WTC11 (cell line): ENCODE measurements around the gene NTRK1. TPM values are rescaled to one million over a fixed set of nuclear protein-coding genes. Genes with fewer than 3 reads are reported as not detected.
A peak's percentile ranks its signal among the peaks of the same experiment; 100 is the strongest.

ENCODE experiments used
- ATAC-seq: fragments of 200-7000 bp; cut with Tn5 transposase; 2 replicates; pipeline ENCODE4 v1.10.0; 2021; ENCODE audit warnings: mild to moderate bottlenecking, moderate library complexity
- CTCF ChIA-PET: fragments of 300-600 bp; sonication (Branson Sonifier 250); formaldehyde crosslinking; loops from one replicate; lab custom pipeline; 2021; ENCODE audit warnings: antibody characterized with exemption; lab: Charles Lee
- POLR2A ChIA-PET: fragments of 350-600 bp; sonication (Branson Sonifier 250); formaldehyde crosslinking; loops from one replicate; lab custom pipeline; 2021; ENCODE audit warnings: antibody characterized with exemption; lab: Charles Lee
- DNase-seq: peaks from one replicate; pipeline ENCODE4 v3.0.0; 2021; ENCODE audit warnings: low spot score
- H3K27ac Mint-ChIP-seq: 2 replicates; pipeline ENCODE4 v1.8.0; 2021; ENCODE audit warnings: mixed read lengths
- H3K27me3 Mint-ChIP-seq: 2 replicates; pipeline ENCODE4 v1.8.0; 2021; ENCODE audit warnings: low read depth, mild to moderate bottlenecking, moderate library complexity, mixed read lengths
- H3K36me3 Mint-ChIP-seq: 2 replicates; pipeline ENCODE4 v1.8.0; 2021; ENCODE audit warnings: mixed read lengths
- H3K4me1 Mint-ChIP-seq: 2 replicates; pipeline ENCODE4 v1.8.0; 2022; ENCODE audit warnings: mixed read lengths
- H3K4me3 Mint-ChIP-seq: 2 replicates; pipeline ENCODE4 v1.8.0; 2021; ENCODE audit warnings: mild to moderate bottlenecking, moderate library complexity, mixed read lengths
- H3K9me3 Mint-ChIP-seq: 2 replicates; pipeline ENCODE4 v1.8.0; 2021; ENCODE audit warnings: mixed read lengths
- ARID4B ChIP-seq: sonication (generic); formaldehyde crosslinking; IDR thresholded peaks from 2 replicates; pipeline ENCODE4 v1.8.0; 2023; ENCODE audit warnings: missing genetic modification reagents, mild to moderate bottlenecking, borderline replicate concordance
- EMX1 ChIP-seq: fragments of 250-450 bp; sonication (Bioruptor Pico); IDR thresholded peaks from 2 replicates; pipeline ENCODE4 v1.8.0; 2021; ENCODE audit warnings: mild to moderate bottlenecking
- ERG ChIP-seq: fragments of 250-450 bp; sonication (Bioruptor Pico); IDR thresholded peaks from 2 replicates; pipeline ENCODE4 v1.8.0; 2021; ENCODE audit warnings: mild to moderate bottlenecking
- HMGXB4 ChIP-seq: sonication (generic); formaldehyde crosslinking; IDR thresholded peaks from 2 replicates; pipeline ENCODE4 v1.8.1; 2023; ENCODE audit warnings: mild to moderate bottlenecking, moderate library complexity, missing genetic modification reagents
- IRF1 ChIP-seq: sonication (generic); formaldehyde crosslinking; IDR thresholded peaks from 2 replicates; pipeline ENCODE4 v1.8.0; 2023; ENCODE audit warnings: missing genetic modification reagents
- NFE2L1 ChIP-seq: sonication (generic); formaldehyde crosslinking; IDR thresholded peaks from 2 replicates; pipeline ENCODE4 v1.8.1; 2023; ENCODE audit warnings: missing genetic modification reagents
- PRDM15 ChIP-seq: sonication (generic); formaldehyde crosslinking; IDR thresholded peaks from 2 replicates; pipeline ENCODE4 v1.8.0; 2022; ENCODE audit warnings: missing genetic modification reagents
- ZNF317 ChIP-seq: sonication (generic); formaldehyde crosslinking; IDR thresholded peaks from 2 replicates; pipeline ENCODE4 v1.8.1; 2023; ENCODE audit warnings: low read depth, mild to moderate bottlenecking, moderate library complexity, missing genetic modification reagents, borderline replicate concordance
- total RNA-seq: library from RNA; stranded (reverse); gene quantifications from 3 replicates; pipeline ENCODE4 v1.2.3, GENCODE V29; 2021

Gene NTRK1
- total RNA-seq, 1 experiment from 2014 or later = 0.42 TPM

GRCh38 chr1:156865258-156865657 is 4.6 kb downstream of the NTRK1 start (continued):
- TF ChIP-seq ARID4B (CRISPR knock-in tag) = no peak

GRCh38 chr1:156865865-156866248 is 5.2 kb downstream of the NTRK1 start:
- POLR2A ChIA-PET = no interaction called here
- Mint-ChIP-seq H3K36me3 (no peaks in the 10 kb centered on the region), H3K9me3 (no peaks in the 10 kb centered on the region), H3K4me3 (no peak overlapping the region), H3K27ac (no peak overlapping the region), H3K27me3 (peaks cover 66% of the 10 kb centered on the region), H3K4me1 (peaks cover 17% of the 10 kb centered on the region)
- TF ChIP-seq ZNF317 (no peak), EMX1 (CRISPR knock-in tag) (no peak), PRDM15 (no peak)
- CTCF ChIA-PET = interaction anchor here (1.0 to 9.9 kb wide), 3 partner anchors 23 to 140 kb away, joined by 3 to 211 read pairs (median 5); partner anchors contain the start of gene PEAR1
- DNase-seq = no peak
- ATAC-seq = no peak

GRCh38 chr1:156866249-156866909 is 5.7 kb downstream of the NTRK1 start:
- Mint-ChIP-seq H3K27ac (no peak overlapping the region), H3K36me3 (no peaks in the 10 kb centered on the region), H3K4me3 (no peak overlapping the region), H3K4me1 (peaks cover 17% of the 10 kb centered on the region), H3K9me3 (no peaks in the 10 kb centered on the region), H3K27me3 (peaks cover 62% of the 10 kb centered on the region)
- DNase-seq (no peak), ATAC-seq (peak; percentile 46)
- ChIA-PET POLR2A (no interaction called here), CTCF (interaction anchor here (1.0 to 9.9 kb wide), 3 partner anchors 22 to 140 kb away, joined by 3 to 211 read pairs (median 5); partner anchors contain the start of gene PEAR1)
- no peak for TF ChIP-seq HMGXB4
- TF ChIP-seq IRF1 (CRISPR knock-in tag) = no peak
- TF ChIP-seq ZNF317 = no peak

- H3K27ac Mint-ChIP-seq = no peak overlapping the region
- no peak for DNase-seq
- no peaks in the 10 kb centered on the region for H3K9me3 Mint-ChIP-seq
- H3K4me3 Mint-ChIP-seq = no peak overlapping the region
- H3K4me1 Mint-ChIP-seq = peaks cover 15% of the 10 kb centered on the region
- ChIA-PET CTCF (interaction anchor here (0.6 to 2.9 kb wide), 6 partner anchors 8 to 142 kb away, joined by 3 to 20 read pairs (median 6); partner anchors contain the start of genes INSRR and NTRK1), POLR2A (no interaction called here)
- H3K36me3 Mint-ChIP-seq = no peaks in the 10 kb centered on the region
- ATAC-seq = no peak; the same call in 1 of the 2 replicates
- peaks cover 45% of the 10 kb centered on the region for H3K27me3 Mint-ChIP-seq
- TF ChIP-seq ERG (CRISPR knock-in tag) (no peak), NFE2L1 (no peak), ARID4B (CRISPR knock-in tag) (no peak)
Measured at GRCh38 chr1:156868341-156868740, 7.7 kb downstream of the NTRK1 start.
